Activated CD8-positive, alpha-beta memory T cell treated with anti-CD3 and anti-CD28 coated beads for 1 hour (primary cell): ENCODE results near the gene SH3PXD2A.

Source experiments
- DNase-seq, 2 donors: peaks; one replicate each; pipeline ENCODE4 v3.0.0-alpha.2; 2020; ENCODE audit warnings: low read depth in 1 of 2; ENCODE audit errors: extremely low read depth in 1 of 2

SH3PXD2A gene, protein sequence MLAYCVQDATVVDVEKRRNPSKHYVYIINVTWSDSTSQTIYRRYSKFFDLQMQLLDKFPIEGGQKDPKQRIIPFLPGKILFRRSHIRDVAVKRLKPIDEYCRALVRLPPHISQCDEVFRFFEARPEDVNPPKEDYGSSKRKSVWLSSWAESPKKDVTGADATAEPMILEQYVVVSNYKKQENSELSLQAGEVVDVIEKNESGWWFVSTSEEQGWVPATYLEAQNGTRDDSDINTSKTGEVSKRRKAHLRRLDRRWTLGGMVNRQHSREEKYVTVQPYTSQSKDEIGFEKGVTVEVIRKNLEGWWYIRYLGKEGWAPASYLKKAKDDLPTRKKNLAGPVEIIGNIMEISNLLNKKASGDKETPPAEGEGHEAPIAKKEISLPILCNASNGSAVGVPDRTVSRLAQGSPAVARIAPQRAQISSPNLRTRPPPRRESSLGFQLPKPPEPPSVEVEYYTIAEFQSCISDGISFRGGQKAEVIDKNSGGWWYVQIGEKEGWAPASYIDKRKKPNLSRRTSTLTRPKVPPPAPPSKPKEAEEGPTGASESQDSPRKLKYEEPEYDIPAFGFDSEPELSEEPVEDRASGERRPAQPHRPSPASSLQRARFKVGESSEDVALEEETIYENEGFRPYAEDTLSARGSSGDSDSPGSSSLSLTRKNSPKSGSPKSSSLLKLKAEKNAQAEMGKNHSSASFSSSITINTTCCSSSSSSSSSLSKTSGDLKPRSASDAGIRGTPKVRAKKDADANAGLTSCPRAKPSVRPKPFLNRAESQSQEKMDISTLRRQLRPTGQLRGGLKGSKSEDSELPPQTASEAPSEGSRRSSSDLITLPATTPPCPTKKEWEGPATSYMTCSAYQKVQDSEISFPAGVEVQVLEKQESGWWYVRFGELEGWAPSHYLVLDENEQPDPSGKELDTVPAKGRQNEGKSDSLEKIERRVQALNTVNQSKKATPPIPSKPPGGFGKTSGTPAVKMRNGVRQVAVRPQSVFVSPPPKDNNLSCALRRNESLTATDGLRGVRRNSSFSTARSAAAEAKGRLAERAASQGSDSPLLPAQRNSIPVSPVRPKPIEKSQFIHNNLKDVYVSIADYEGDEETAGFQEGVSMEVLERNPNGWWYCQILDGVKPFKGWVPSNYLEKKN

GRCh38 chr10:103855424-103855823 lies at the start of gene SH3PXD2A:
Gene SH3PXD2A, minus strand, starts transcription at chr10:103855576. Its CDS starts 310 bp downstream, at chr10:103855266.
- DNase-seq: no peak

DNA sequence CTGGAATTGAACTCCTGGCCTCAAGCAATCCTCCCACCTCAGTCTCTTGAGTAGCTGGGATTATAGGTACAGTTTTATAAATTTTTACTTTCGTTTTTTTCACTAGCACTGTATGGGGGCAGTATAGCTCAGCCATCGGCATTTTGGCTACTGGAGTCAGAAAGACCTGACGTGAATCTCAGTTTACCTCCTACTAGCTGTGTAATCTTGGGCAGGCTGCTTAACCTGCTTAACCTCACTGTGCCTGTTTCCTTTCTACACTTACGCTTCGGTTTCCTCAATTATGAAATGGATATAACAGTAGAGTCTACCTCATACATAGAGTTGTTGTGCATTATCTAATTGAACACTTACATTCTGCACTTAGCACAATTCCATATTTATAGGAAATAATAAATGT lies 45.9 kb upstream of the SH3PXD2A start:
- DNase-seq: no peak

- no peak for DNase-seq
These were observed 43.9 kb upstream of the SH3PXD2A start for GRCh38 chr10:103899312-103899711.

DNA sequence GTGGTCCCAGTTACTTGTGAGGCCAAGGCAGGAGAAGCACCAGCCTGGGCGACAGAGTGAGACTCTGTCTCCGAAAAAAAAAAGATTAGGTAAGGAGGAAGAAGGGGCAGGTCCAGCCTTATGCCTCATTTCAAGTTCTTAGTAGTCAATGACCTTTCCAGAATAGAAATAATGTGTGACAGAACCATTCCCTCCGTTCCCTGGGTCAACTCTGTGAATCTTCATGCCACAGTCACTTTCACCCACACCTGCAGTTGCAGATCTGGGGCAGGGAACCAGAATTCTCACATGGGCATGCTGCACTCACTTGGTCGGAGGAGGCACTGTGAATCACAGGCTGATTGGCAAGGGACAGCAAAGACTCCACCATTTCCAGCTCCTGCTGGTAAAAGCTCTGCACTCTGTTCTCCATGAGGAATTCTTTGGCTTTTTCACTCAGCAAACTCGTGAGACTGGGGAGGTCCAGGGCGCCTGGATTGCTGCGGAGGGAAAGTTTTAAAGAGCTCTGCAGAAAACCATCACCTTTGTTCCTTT lies 41.9 kb upstream of the SH3PXD2A start:
- DNase-seq: no peak

- DNase-seq: no peak
These were observed 40.8 kb upstream of the SH3PXD2A start for GRCh38 chr10:103896225-103896624.

DNA sequence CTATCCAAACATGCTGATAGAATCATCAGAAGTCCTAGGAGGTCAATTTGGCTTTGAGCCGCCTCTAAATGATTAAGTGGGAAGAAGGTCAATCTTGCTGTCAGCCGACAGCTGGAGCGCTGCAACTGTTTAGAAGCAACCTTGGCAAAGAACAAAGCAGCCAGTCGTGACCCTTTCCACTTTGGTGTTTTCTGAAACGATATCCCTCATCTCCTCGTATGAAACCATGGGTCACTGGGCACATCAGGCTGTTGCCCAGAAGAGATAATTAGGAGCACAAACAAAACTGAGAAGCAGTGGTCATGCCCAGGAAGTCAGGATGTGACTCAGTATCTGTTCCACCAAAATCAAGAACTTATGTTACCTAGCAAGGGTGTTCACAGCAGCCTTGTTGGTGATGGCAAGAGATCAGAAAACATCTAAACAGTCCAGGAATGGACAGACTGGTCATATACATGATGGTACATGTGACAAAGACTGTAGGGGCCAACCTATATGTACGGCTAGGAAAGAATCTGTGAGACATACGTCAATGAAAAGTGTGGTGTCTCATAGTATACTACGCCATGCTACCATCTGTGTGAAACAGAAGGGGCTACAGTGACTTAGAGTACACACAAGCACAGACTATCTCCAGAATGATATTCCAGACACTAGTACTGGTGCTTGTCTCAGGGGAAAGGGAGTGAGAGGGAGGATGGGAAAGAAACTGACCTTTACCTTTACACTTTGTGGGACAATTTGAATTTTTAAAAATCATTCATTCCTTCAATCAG lies 40.2 kb upstream of the SH3PXD2A start:
- DNase-seq: no peak

GRCh38 chr10:103894441-103894864 lies 39.1 kb upstream of the SH3PXD2A start:
- DNase-seq: no peak

DNA sequence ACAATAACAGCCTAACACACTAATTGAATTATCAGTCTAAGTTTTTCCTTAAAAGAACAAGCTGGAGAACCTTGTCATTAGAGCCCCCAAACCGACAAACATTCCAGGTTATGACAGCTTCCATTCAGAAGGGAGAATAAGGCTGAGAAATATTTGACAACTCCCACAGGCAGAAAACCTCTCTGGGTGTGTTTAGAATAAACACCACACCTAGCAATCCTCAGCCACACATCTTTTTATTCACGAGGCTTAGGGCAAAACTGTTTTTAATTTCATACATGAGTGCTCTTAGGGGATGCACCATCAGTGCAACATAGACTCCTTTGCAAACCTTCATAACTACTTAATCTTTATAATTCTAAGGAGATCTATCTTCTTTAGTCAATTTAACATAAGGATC lies 38.4 kb upstream of the SH3PXD2A start:
- DNase-seq: no peak

DNA sequence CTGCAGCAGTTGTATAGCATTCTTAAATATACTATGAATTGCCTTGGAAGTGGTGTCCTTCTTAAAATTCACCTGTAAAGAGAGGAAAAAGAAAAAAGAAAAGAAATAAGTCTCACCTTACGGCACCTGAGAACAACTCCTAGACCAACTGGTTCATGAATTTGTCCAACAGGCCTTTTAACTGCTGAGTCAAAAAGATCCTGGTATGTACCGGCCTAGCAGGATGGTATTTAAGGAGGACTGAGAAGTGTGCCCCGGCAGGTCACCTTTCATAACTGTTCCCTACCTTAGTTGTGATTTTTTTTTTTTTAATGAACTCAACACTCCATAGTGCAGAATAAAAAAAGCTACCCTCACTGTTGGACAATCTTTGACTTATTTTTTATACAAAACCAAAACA lies 36.8 kb upstream of the SH3PXD2A start:
- no peak for DNase-seq

GRCh38 chr10:103890688-103891087 lies 35.3 kb upstream of the SH3PXD2A start:
- DNase-seq: no peak

DNA sequence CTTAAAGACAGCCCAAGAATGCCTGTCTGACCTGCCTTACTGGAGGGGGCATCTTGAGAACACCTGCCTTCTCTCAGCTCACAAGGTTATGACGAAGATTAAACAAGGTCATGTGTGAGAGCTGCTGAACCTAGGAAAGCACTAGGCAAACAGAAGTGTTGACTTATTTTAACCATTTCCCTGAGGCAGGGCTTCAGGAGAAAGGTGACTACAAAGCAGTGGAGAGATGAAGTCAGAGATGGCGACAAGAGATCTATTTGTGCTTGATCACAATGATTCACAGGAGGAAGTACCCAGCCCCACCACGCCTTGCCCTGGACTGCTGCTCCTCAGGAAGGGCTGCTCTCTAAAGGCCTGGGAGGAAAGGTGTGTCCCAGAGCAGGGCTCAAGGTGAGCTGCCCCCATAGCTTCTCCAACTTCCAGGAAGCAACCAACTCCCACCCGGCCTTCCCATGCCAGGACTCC lies 34.9 kb upstream of the SH3PXD2A start:
- DNase-seq: no peak

- DNase-seq: no peak
These were observed 33.8 kb upstream of the SH3PXD2A start for GRCh38 chr10:103889121-103889720.

DNA sequence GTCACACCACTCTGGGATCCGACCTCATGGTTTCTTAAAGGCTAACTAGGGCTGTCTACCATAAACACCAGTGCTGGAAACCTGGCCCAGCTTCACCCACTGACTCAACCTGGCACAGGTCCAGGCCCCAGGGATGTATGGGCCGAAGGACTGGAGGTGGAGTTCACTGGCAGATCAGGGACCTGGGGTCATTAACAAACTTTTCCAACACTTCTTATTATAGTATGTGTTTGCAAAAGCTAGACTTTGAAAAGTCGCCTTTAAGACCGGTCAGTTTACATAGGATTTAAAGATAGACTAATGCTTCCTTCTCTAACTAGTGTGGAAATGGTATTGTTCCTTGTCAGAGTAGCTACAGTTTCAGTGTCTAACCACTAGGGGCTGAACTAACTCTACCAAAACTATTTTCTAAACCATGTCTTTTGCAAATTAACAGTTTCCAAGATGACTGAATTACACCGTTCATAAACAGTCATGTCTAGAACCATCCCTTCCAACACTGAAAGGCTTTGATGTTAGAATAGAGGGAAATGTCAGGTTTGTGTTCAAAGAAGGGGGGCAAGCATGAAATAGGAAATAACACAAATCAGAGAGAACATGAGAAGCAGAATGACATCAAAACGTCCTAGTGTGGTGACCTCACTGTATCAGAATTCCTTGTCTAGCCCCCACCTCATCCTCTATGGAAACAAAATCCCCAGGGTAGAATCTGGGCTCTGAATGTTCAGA lies 32.9 kb upstream of the SH3PXD2A start:
- DNase-seq: no peak

- DNase-seq: no peak
These were observed 30.2 kb upstream of the SH3PXD2A start for GRCh38 chr10:103885617-103886016.

GRCh38 chr10:103884681-103885139 lies 29.3 kb upstream of the SH3PXD2A start:
- DNase-seq: no peak

DNA sequence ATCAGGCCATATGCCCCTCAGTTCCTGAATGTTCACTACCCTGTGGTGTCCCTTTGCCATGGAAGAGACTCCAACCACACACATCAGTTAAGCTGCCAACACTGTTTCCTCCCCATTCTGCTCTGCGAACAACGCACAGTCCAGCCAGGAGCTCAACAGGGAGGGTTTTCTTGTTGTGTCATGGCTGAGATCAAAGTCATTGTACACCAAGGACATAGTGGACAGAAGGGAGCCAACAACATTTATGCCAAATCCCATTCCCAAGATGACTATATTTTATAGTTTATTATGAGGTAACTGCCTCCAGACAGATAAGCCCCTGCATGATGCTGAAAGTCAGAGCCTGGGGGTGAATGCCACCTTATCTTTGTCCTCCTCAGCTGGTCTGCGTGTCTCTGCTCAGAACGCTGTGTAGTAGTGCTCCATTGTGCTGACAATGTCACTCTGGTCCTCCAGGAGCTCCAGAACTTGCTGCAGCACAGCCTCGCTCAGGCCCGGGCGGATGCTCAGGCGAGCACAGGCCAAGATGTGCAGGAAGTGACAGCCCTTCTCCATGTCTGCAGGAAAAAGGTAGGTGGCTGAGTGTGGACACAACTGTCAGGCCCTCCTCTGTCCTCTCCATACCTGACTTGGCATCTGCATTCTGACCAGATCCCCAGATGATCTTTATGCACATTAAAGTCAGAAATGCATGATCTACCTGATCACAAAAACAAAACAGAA lies 27.1 kb upstream of the SH3PXD2A start:
- DNase-seq: no peak

DNA sequence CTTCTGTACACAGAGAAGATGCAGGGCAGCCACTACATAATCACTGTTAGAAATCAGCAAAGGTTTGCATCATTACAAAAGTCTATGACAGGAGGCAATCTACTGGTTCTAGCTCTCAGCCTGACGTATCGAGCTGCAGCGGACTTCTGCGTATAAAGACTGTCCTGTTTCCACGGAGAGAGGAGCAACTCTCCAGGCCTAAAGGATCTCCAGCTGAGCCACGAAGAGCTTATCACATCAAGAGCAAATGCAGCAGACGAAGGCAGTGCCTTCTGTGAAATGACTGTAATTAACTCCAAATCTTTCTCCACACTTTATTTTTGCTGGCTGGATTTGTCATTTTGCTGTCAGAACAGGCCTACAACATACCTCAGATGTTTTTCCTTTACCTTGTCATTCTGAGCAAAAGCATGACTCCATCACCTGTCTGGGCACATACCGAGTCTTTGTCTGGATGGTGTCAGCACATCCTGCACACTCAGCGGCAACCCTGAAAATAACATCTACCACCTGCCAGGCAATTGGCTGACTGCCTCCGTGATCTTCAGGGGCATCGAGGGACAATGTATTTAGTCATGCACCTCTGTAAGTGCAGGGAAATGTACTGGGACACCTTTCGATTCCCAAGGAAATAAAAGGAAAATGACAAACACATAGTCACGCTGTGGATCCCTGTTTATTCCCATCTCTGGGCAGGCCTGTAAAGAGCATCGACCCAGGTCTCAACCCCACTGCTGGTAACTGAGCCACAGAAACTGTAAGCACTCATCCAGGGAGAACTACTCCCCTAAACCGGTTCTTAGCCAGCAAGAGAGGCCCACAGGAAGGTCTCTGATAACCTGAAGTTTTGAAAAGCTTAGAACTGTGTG lies 26.3 kb upstream of the SH3PXD2A start:
- no peak for DNase-seq
